ENCODE data around the gene PCA3.

- TF ChIP-seq EZH2 (IDR thresholded peaks at IDR 0.05; ENCODE audit: low read depth) (no peak), CTCF (conservative IDR thresholded peaks at IDR 0.05) (no peak)
These were observed 1.9 kb downstream of the PCA3 start for GRCh38 chr9:76766126-76766525.

Data from PC-9 (cell line).